HG02852 (cell line): ENCODE results near the gene KIRREL3.

ENCODE experiments used
- ATAC-seq: cut with Tn5 transposase; IDR thresholded peaks from one replicate; pipeline ENCODE4 v1.9.1; 2021; ENCODE audit warnings: mild to moderate bottlenecking, moderate library complexity; ENCODE audit not compliant: unreplicated experiment

KIRREL3 gene

GRCh38 chr11:126878913-126879482, 121.6 kb downstream of the KIRREL3 start:
- ATAC-seq, result no peak

- ATAC-seq, result no peak
Observed at GRCh38 chr11:126874831-126875230, 125.7 kb downstream of the KIRREL3 start.

GRCh38 chr11:126874276-126874675, 126.3 kb downstream of the KIRREL3 start:
- ATAC-seq, result no peak

- no peak for ATAC-seq
Observed at GRCh38 chr11:126871792-126872191, 128.8 kb downstream of the KIRREL3 start.

GRCh38 chr11:126870021-126870420, 130.5 kb downstream of the KIRREL3 start:
- no peak for ATAC-seq

GRCh38 chr11:126868741-126869140, 131.8 kb downstream of the KIRREL3 start:
- no peak for ATAC-seq

GRCh38 chr11:126864934-126865333, 135.6 kb downstream of the KIRREL3 start:
- no peak for ATAC-seq

GRCh38 chr11:126863294-126863997, 137.1 kb downstream of the KIRREL3 start:
- ATAC-seq, result no peak

- peak; percentile 52 for ATAC-seq
Observed at GRCh38 chr11:126862664-126863243, 137.8 kb downstream of the KIRREL3 start.

GRCh38 chr11:126861796-126862459, 138.6 kb downstream of the KIRREL3 start:
- ATAC-seq, result no peak

- no peak for ATAC-seq
Observed at GRCh38 chr11:126857860-126858808, 142.4 kb downstream of the KIRREL3 start.

GRCh38 chr11:126855536-126855935, 145.0 kb downstream of the KIRREL3 start:
- ATAC-seq, result no peak

- ATAC-seq, result no peak
Observed at GRCh38 chr11:126853732-126854131, 146.8 kb downstream of the KIRREL3 start.

- ATAC-seq, result no peak
Observed at GRCh38 chr11:126844789-126845188, 155.8 kb downstream of the KIRREL3 start.

- ATAC-seq, result no peak
Observed at GRCh38 chr11:126843096-126843495, 157.5 kb downstream of the KIRREL3 start.

GRCh38 chr11:126841999-126842398, 158.6 kb downstream of the KIRREL3 start:
- no peak for ATAC-seq

GRCh38 chr11:126840975-126841374, 159.6 kb downstream of the KIRREL3 start:
- no peak for ATAC-seq

- ATAC-seq, result no peak
Observed at GRCh38 chr11:126840201-126840886, 160.2 kb downstream of the KIRREL3 start.

GRCh38 chr11:126839496-126839895, 161.1 kb downstream of the KIRREL3 start:
- ATAC-seq, result no peak

- ATAC-seq, result no peak
Observed at GRCh38 chr11:126838779-126839178, 161.8 kb downstream of the KIRREL3 start.
